ENCODE results near the gene CCDC51.

DNA sequence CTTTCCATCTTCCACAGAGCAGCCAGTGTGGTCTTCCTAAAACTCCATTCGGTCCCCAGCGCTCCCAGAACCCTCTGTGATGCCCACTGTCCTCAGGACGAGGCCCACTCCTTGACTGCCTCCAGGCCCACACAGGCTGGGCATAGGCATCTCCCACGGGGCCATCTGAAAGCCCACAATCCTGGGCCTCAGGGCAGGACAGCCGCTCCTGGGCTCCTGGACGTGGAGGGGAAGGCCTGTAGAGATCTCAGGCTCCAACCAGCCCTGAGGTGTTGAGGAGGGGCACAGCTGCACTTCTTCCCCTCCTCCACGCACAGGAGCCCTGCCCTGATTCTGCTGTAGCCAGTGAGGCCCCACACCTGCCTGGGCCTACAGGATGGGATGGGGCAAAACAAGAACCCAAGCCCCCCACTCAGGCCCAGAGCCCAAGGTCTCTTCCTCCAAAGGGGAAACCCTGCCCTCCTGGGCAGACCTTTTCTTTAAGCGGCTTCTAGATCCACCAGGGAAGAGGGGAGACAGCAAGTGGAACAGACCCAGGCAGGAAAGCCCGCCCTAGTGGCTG, 38.1 kb upstream of the CCDC51 start:
- TF ChIP-seq, protein P1, sequence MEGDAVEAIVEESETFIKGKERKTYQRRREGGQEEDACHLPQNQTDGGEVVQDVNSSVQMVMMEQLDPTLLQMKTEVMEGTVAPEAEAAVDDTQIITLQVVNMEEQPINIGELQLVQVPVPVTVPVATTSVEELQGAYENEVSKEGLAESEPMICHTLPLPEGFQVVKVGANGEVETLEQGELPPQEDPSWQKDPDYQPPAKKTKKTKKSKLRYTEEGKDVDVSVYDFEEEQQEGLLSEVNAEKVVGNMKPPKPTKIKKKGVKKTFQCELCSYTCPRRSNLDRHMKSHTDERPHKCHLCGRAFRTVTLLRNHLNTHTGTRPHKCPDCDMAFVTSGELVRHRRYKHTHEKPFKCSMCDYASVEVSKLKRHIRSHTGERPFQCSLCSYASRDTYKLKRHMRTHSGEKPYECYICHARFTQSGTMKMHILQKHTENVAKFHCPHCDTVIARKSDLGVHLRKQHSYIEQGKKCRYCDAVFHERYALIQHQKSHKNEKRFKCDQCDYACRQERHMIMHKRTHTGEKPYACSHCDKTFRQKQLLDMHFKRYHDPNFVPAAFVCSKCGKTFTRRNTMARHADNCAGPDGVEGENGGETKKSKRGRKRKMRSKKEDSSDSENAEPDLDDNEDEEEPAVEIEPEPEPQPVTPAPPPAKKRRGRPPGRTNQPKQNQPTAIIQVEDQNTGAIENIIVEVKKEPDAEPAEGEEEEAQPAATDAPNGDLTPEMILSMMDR (optimal IDR thresholded peaks at IDR 0.05 in 1 of 3, IDR thresholded peaks at IDR 0.05 in 1 of 3, conservative IDR thresholded peaks at IDR 0.05 in 1 of 3; ENCODE audit: extremely low read depth in 1 of 3, insufficient read depth in 2 of 3, low read length in 3 of 3) = no peak
- no peak for TF ChIP-seq EZH2 (IDR thresholded peaks at IDR 0.05; ENCODE audit: low read length)

Data from keratinocyte (primary cell).